ENCODE data around the gene PPP6R1.

The PPP6R1 gene

GRCh38 chr19:55279770-55280643 is 21.2 kb upstream of the PPP6R1 start, which contains the start of gene HSPBP1:
TSS of gene HSPBP1 (minus strand) at chr19:55280110. CDS start at chr19:55279608, 502 bp downstream.
- DNase-seq: peak; percentile 98

DNA sequence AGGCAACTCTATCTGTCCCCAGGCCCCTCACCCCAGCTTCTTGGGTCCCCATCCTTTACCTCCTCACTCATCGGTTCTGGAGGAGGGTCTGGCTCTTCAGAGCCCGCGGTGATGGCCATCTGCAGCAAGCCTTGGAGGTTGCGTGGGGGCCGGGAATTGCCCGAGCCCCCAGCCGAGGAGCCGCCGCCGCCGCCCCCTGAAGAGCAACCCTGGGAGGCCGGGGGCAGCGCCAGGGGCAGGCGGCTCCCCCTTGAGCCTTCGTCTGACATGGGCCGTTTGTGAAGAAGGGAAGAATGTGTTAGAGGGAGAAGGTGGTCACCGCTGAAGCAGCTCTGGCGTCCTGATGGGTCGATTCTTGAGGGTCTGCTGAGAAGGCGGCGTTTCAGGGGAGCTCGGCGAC is 20.5 kb upstream of the PPP6R1 start:
- DNase-seq: no peak

- DNase-seq: no peak
Observed at GRCh38 chr19:55278391-55279135, 19.7 kb upstream of the PPP6R1 start.

DNA sequence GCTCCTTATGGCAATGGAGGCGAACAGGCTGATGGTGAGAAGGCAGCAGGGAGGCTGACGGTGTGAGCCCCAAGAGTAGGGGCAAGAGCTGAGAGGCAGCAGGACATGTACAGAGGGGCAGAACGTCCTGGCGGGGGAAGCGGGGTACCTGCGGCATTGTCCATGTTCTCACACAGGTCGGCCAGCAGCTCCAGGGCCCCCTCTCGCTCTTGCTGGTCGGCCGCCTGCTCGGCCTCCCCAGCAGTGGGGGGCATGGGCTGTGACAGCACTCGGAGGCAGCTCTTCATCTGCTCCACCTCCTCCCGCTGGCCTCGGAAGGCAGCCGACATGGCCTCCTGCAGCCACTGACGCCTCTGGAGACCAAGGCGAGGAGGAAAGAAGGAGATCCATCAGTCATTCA is 18.7 kb upstream of the PPP6R1 start:
- no peak for DNase-seq

- DNase-seq: no peak
Observed at GRCh38 chr19:55276720-55277430, 18.1 kb upstream of the PPP6R1 start.

DNA sequence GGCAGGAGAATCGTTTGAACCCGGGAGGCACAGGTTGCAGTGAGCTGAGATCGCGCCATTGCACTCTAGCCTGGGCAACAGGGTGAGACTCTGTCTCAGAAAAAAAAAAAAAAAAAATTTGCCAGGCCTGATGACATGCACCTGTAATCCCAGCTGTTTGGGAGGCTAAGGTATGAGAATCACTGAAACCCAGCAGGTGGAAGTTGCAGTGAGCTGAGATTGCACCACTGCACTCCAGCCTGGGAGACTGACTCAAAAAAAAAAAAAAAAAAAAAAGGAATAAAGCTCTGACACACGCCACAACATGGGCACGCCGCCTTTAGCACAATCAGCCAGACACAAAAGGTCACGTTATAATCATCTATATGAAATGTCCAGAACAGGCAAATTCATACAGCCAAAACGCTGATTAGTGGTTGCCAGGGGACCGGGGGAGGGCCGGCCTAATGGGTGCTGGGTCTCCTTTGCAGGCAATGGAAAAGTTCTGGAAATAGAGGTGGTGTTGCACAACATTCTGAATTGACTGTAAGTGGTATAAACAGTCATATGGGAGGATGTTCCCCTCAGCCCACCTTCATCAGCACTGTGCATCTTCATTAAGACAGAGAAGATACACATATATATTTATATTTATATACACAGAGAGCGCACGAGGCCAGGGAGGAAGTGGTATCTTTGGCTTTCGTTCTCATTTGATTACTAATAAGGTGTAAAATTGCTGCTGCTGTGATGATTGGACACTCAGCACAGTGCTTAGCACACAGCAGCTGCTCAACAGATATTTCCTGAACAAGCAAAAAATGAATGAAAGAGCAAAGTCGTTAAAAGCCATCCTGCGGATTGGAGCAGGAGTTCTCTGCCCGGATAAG is 17.3 kb upstream of the PPP6R1 start:
- no peak for DNase-seq

DNA sequence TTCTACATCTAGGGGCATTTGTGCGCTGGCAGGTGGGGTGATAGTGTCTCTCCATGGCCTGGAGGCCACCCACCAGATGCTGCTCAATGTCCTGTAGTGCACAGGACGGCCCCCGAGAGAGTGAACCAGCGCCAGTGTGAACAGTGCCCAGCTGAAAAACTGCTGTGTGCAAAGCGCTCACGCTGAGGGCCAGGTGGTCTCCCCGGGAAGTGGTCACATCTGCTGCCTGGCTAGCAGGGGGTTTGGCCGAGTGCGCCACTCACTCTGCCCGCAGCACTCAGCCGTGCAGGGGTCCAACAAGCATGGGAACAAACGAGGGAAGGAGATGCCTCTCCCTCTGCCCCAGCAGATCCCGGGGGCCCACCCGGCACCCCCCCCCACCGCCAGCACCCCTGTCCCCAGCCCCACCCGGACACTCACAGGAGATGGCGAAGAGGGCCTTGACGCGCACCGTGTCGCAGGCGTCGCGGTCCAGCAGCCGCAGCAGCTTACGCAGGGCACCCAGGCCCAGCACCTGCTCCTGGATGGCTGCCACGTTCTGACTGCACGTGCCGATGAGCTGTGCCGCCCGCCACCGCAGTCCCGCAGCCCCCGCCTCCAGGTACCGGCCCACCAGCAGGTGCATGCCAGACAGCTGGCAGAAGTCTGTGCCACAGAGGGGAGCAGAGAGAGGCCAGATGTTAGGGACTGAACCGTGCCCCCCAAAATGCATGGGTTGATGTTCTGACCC is 15.3 kb upstream of the PPP6R1 start:
- DNase-seq: no peak

- DNase-seq: no peak
Observed at GRCh38 chr19:55272142-55272541, 13.3 kb upstream of the PPP6R1 start.

GRCh38 chr19:55270172-55270942 is 11.5 kb upstream of the PPP6R1 start:
- no peak for DNase-seq

DNA sequence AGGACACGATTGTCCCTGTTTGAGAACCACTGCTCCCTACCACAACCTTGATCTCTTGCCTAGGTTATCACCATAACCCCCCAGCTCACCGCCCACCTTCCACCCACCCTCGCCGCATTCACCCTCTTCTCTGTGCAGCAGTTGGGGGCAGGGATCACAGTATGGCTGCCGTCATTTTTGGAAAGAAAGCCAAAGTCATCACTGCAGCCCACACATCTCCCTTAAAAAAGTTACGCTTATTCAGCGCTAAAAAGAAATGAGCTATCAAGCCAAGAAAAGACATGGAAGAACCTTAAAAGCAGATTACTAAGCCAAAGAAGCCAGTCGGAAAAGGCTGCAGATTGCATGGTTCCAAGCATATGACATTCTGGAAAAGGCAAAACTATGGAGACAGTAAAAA is 10.5 kb upstream of the PPP6R1 start:
- DNase-seq: no peak

DNA sequence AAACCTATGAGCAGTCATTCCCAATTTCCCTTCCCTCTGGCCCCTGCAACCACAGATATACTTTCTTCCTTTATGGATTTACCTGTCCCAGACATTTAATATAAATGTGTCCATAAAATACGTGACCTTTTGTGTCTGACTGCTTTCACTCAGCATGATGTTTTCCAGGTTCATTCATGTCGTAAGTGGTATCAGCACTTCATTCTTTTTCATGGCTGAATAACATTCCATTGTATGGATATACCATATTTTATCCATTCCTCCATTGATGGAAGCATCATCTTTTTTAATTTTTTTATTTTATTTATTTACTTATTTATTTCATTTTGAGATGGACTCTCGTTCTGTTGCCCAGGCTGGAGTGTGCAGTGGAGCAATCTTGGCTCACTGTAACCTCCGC is 8.0 kb upstream of the PPP6R1 start:
- DNase-seq: no peak

GRCh38 chr19:55266404-55266803 is 7.6 kb upstream of the PPP6R1 start:
- DNase-seq: no peak

GRCh38 chr19:55265723-55266386 is 7.0 kb upstream of the PPP6R1 start:
- DNase-seq: no peak

DNA sequence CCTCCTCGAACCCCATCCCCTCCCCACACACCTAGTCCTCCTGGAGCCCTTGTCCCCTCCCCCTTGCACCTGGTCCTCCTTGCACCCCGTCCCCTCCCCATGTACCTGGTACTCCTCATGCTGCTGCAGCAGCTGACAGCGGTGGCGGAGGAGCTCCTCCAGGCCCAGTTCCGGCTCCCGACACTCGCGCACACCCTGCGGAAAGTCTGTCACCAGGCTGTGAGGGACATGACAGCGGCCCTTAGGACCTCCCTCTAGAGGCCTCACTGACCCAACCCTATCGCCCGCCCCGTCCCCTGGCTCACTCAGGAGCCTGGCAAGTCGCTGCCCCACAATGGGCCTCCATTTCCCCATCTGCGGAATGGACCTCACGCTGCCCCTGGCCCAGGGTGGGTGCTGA is 6.4 kb upstream of the PPP6R1 start:
- no peak for DNase-seq

DNA sequence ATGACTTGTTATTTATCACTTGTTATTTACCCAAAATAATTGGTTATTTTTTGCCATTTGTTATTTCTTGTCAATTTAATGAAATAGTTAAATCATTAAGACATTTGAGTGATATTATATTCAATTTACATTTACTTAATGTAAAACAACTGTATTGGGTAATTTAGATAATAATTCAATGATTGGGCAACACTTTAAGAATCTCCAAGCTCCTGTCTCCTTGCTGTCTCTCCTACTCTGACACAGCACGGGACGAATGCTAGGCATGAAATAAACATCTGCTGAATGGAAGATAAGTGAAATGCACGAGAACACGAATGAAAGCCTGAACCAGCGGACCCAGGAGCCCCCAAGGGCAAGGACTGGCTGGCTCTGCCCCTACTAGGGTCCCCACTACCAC is 5.7 kb upstream of the PPP6R1 start:
- no peak for DNase-seq

DNA sequence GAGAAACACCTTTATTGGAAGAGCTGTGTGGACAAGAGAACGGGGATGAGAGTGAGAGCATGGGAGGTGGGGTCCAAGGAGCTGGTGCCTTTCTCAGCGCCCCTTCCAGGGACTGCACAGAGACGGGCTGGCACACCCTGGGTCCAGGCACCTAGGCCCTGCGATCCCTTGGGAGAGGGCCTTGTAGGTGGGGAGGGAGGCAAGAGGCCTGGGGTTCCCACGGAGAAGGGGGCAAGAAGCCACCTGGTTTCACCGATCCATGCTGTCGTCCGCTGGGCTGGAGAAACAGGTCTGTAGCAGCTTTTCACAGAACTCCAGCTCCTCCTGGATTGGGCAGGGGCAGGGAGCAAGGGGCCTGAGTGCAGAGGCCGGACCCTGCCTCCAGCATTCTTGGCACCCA is 3.5 kb upstream of the PPP6R1 start:
- no peak for DNase-seq

DNA sequence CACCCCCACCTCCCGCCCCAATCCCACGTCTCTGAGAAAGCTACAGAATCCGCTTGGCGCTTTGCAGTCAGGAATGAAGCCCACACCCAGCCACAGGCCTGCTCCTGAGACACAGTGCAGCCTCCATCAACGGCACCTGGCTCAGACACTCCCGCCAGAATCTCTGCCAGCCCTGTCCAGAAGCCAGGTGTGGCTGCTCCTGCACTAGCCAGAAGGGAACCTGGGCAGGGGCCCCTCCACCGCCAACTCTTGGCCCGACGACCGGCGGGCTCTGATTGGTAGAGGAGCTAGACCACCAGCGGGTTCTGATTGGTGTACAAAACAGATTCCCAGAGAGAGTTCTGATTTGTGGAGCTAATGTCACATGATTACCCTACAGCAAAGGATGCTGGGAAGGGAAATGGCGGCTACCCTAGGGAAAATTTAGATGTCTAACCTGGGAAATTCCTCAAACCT is 2.9 kb upstream of the PPP6R1 start:
- no peak for DNase-seq

GRCh38 chr19:55259540-55260210 is 858 bp upstream of the PPP6R1 start:
- peak; percentile 46 for DNase-seq

GRCh38 chr19:55258476-55258827 is 365 bp downstream of the PPP6R1 start:
- DNase-seq: peak; percentile 70
